ENCODE results near the gene NCR3LG1. TPM values are rescaled to one million over a fixed set of nuclear protein-coding genes. Genes with fewer than 3 reads are reported as not detected.

Gene NCR3LG1, protein sequence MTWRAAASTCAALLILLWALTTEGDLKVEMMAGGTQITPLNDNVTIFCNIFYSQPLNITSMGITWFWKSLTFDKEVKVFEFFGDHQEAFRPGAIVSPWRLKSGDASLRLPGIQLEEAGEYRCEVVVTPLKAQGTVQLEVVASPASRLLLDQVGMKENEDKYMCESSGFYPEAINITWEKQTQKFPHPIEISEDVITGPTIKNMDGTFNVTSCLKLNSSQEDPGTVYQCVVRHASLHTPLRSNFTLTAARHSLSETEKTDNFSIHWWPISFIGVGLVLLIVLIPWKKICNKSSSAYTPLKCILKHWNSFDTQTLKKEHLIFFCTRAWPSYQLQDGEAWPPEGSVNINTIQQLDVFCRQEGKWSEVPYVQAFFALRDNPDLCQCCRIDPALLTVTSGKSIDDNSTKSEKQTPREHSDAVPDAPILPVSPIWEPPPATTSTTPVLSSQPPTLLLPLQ
- total RNA-seq = 2.9 and 4.4 TPM in 2 replicates

DNA sequence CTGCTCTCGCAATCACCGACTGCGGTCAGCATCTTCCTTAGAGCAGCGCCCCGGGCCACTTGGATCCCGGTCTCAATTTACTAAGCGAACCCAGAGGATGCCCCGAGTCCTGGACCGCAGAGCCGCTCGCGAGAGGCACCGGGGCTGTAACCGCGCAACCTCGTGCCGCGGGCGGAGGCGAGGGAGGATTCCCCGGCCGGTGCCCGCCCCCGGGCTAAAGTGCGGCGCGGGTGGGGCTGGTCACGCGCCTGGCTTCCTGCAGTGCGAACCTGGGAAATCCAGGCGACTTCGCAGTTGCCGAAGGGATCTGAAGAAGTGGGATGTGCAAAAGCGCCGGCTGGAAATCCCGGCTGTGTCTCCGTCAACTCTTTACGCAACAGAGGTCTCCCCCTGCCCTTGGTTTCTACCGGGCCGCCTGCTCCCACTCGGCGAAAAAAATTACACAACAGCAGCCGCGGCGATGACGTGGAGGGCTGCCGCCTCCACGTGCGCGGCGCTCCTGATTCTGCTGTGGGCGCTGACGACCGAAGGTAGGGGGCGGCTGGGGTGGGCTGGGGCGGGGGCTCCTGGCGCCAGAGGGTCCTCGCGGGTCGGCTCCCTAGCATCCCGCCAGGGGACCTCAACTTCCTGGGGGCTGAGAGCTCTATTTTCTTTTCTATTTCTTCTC, at the start of gene NCR3LG1:
TSS of gene NCR3LG1 (plus strand) at position 291 of the 667 bp plus-strand sequence. CDS start at position 461, 170 bp downstream.

DNA sequence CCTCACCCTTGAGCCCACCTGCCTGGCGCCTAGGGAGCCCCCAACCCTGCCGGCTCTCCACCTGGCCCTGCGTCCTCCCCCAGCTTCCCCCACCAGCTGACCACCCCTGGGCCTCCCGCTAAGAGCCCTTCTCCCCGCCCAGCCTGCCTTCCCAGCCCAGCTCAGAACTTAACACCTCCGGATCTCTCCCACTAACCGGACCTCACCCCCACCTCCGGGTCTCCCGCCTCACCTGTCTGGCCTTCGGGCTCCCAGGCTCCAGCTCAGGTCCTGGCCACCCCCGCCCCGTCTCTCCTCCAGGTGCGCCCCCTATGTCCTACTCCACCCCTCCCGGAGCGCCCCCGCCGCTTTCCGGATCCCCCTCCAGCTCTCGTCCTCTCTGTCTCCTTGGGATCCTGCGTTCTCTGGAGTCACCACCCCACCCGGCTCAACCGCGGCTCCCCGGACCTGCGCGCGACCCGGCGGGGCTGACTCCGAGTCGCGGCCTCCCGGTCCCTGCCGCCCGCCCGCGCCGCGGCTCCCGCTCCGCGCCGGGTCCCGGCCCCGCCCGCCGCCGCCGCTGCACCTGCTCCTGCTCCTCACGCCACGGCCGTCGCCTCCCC, 37.1 kb downstream of the NCR3LG1 start, which contains the start of gene KCNJ11:
TSS of gene KCNJ11 (minus strand) at position 51 of the 602 bp plus-strand sequence. CDS start 568 bp downstream, outside the sequence.

Other genes starting within 250 kb of the NCR3LG1 start
- gene PIK3C2A, start 143.8 kb upstream of the NCR3LG1 start, total RNA-seq = 78.3 and 96.2 TPM in 2 replicates
- gene NUCB2, start 75.1 kb upstream of the NCR3LG1 start, total RNA-seq = 78.4 and 87.4 TPM in 2 replicates
- under 0.01 and 0.18 TPM in 2 replicates for gene KCNJ11, start 36.9 kb downstream of the NCR3LG1 start, total RNA-seq
- gene ABCC8, start 125.0 kb downstream of the NCR3LG1 start, total RNA-seq = not detected in 2 replicates
- gene USH1C, start 192.6 kb downstream of the NCR3LG1 start, total RNA-seq = not detected in 2 replicates
- not detected in 2 replicates for gene OTOG, start 195.5 kb downstream of the NCR3LG1 start, total RNA-seq

Measured in endothelial cell of coronary artery (primary cell).